Activated B cell treated with CpG ODN at 0.5 μM for 24 hours (primary cell): Measurements from ENCODE around the gene HSPE1. TPM values are rescaled to one million over a fixed set of nuclear protein-coding genes. Genes with fewer than 3 reads are reported as not detected.
A peak's percentile ranks its signal among the peaks of the same experiment; 100 is the strongest.

Experiments
- ATAC-seq: fragments of 200-7000 bp; cut with Tn5 transposase; one replicate; pipeline ENCODE4 v1.10.0; 2021; ENCODE audit warnings: low read depth, mild to moderate bottlenecking, moderate library complexity
- CTCF ChIA-PET: fragments of 350-600 bp; sonication (Branson Sonifier 250); formaldehyde crosslinking; loops from one replicate; lab custom pipeline; 2021; ENCODE audit warnings: antibody characterized with exemption; lab: Charles Lee
- POLR2A ChIA-PET: fragments of 350-600 bp; sonication (Branson Sonifier 250); formaldehyde crosslinking; loops from one replicate; lab custom pipeline; 2021; ENCODE audit warnings: antibody characterized with exemption; lab: Charles Lee
- DNase-seq: peaks from one replicate; pipeline ENCODE4 v3.0.0; 2022
- H3K27ac Mint-ChIP-seq: one replicate; pipeline ENCODE4 v1.8.0; 2020; ENCODE audit warnings: mixed read lengths
- H3K27me3 Mint-ChIP-seq: one replicate; pipeline ENCODE4 v1.8.0; 2021; ENCODE audit warnings: mixed read lengths
- H3K36me3 Mint-ChIP-seq: one replicate; pipeline ENCODE4 v1.8.0; 2021; ENCODE audit warnings: low read depth, mixed read lengths
- H3K4me1 Mint-ChIP-seq: one replicate; pipeline ENCODE4 v1.8.0; 2021; ENCODE audit warnings: mixed read lengths
- H3K4me3 Mint-ChIP-seq: one replicate; pipeline ENCODE4 v1.8.0; 2020; ENCODE audit warnings: mild to moderate bottlenecking, mixed read lengths
- H3K9me3 Mint-ChIP-seq: one replicate; pipeline ENCODE4 v1.8.0; 2020; ENCODE audit warnings: mixed read lengths
- CTCF ChIP-seq: fragments of 200-600 bp; IDR thresholded peaks from one replicate; pipeline ENCODE4 v1.8.0; 2022; ENCODE audit warnings: antibody characterized with exemption, mild to moderate bottlenecking
- intact Hi-C: fragments of 100-400 bp; cut with micrococcal nuclease; formaldehyde crosslinking; loops from one replicate; pipeline ENCODE4 v1.15.1; 2024
- total RNA-seq: library from RNA; stranded (reverse); gene quantifications from 2 replicates; pipeline ENCODE4 v1.2.3, GENCODE V29; 2022

Gene HSPE1
- total RNA-seq, 1 donor from 2014 or later = 108 TPM

- no peak for TF ChIP-seq CTCF
- H3K27ac Mint-ChIP-seq = peak within 1 kb of the TSS; percentile 94
- H3K27me3 Mint-ChIP-seq = no peaks in the 10 kb centered on the region
- ATAC-seq = peak; percentile 88
- H3K4me3 Mint-ChIP-seq = peak within 1 kb of the TSS; percentile 91
- POLR2A ChIA-PET = interaction anchor here (0.7 to 7.5 kb wide), 14 partner anchors 12 to 1163 kb away, joined by 3 to 146 read pairs (median 4); partner anchors contain the start of genes GTF3C3, HSPD1, HSPE1 and MARS2
- H3K36me3 Mint-ChIP-seq = peaks cover 14% of the 10 kb centered on the region
- H3K4me1 Mint-ChIP-seq = peaks cover 45% of the 10 kb centered on the region
- intact Hi-C loops = loop anchor here (1.0 to 10.0 kb wide), 10 partner anchors 18 to 1799 kb away; partner anchors contain the start of genes CCDC150, GTF3C3, HSPE1 and MARS2
- no peaks in the 10 kb centered on the region for H3K9me3 Mint-ChIP-seq
- DNase-seq = peak; percentile 91
- CTCF ChIA-PET = interaction anchor here (1.0 kb wide), 1 partner anchor 19 kb away, joined by 3 read pairs; the partner anchor contains the start of gene SF3B1
These were observed 46.9 kb upstream of the HSPE1 start, which contains the start of gene COQ10B for GRCh38 chr2:197453123-197453913. COQ10B (plus strand) TSS chr2:197453552; CDS start chr2:197453561, 9 bp downstream.

GRCh38 chr2:197453914-197454398 is 46.2 kb upstream of the HSPE1 start:
- peak overlapping the region; percentile 94 for H3K27ac Mint-ChIP-seq

GRCh38 chr2:197454923-197455322 is 45.3 kb upstream of the HSPE1 start:
- H3K36me3 Mint-ChIP-seq = peaks cover 26% of the 10 kb centered on the region
- intact Hi-C loops = loop anchor here (5.0 to 10.0 kb wide), 2 partner anchors 303 to 1800 kb away; partner anchors contain the start of gene SLC39A10
- ATAC-seq = no peak
- peaks cover 47% of the 10 kb centered on the region for H3K4me1 Mint-ChIP-seq
- no peak for TF ChIP-seq CTCF
- ChIA-PET CTCF (no interaction called here), POLR2A (interaction anchor here (7.5 kb wide), 1 partner anchor 20 kb away, joined by 146 read pairs; the partner anchor contains the start of gene SF3B1)
- no peaks in the 10 kb centered on the region for H3K9me3 Mint-ChIP-seq
- no peak for DNase-seq
- no peaks in the 10 kb centered on the region for H3K27me3 Mint-ChIP-seq
- H3K4me3 Mint-ChIP-seq = peak overlapping the region; percentile 91
- H3K27ac Mint-ChIP-seq = no peak overlapping the region

More at GRCh38 chr2:197453914-197454398, 46.2 kb upstream of the HSPE1 start:
- Mint-ChIP-seq H3K9me3 (no peaks in the 10 kb centered on the region), H3K36me3 (peaks cover 17% of the 10 kb centered on the region), H3K4me1 (peaks cover 45% of the 10 kb centered on the region), H3K27me3 (no peaks in the 10 kb centered on the region), H3K4me3 (peak overlapping the region; percentile 91)
- no peak for TF ChIP-seq CTCF
- POLR2A ChIA-PET = interaction anchor here (1.1 to 7.5 kb wide), 7 partner anchors 13 to 655 kb away, joined by 3 to 146 read pairs (median 6); partner anchors contain the start of genes GTF3C3, HSPD1, HSPE1 and MARS2
- no peak for DNase-seq
- peak; percentile 29 for ATAC-seq
- intact Hi-C loops = loop anchor here (1.0 to 10.0 kb wide), 10 partner anchors 19 to 1799 kb away; partner anchors contain the start of genes CCDC150, GTF3C3, HSPE1 and MARS2
- CTCF ChIA-PET = no interaction called here

- peaks cover 47% of the 10 kb centered on the region for H3K4me1 Mint-ChIP-seq
- no peak overlapping the region for H3K27ac Mint-ChIP-seq
- peak overlapping the region; percentile 11 for H3K4me3 Mint-ChIP-seq
- no peaks in the 10 kb centered on the region for H3K9me3 Mint-ChIP-seq
- ATAC-seq (no peak), DNase-seq (no peak)
- ChIA-PET CTCF (no interaction called here), POLR2A (interaction anchor here (1.3 to 7.5 kb wide), 2 partner anchors 20 to 45 kb away, joined by 4 to 146 read pairs; partner anchors contain the start of genes HSPD1, HSPE1 and SF3B1)
- peaks cover 30% of the 10 kb centered on the region for H3K36me3 Mint-ChIP-seq
- intact Hi-C loops = loop anchor here (10.0 kb wide), 1 partner anchor 1801 kb away; the partner anchor contains the start of gene SLC39A10
- no peaks in the 10 kb centered on the region for H3K27me3 Mint-ChIP-seq
- no peak for TF ChIP-seq CTCF
These were observed 44.8 kb upstream of the HSPE1 start for GRCh38 chr2:197455428-197455827.
